ENCODE data around the gene PCDH9.

GRCh38 chr13:66391322-66391721, 838.8 kb downstream of the PCDH9 start:
- no peak for TF ChIP-seq POLR2A (IDR thresholded peaks at IDR 0.05)
- TF ChIP-seq, protein P1, sequence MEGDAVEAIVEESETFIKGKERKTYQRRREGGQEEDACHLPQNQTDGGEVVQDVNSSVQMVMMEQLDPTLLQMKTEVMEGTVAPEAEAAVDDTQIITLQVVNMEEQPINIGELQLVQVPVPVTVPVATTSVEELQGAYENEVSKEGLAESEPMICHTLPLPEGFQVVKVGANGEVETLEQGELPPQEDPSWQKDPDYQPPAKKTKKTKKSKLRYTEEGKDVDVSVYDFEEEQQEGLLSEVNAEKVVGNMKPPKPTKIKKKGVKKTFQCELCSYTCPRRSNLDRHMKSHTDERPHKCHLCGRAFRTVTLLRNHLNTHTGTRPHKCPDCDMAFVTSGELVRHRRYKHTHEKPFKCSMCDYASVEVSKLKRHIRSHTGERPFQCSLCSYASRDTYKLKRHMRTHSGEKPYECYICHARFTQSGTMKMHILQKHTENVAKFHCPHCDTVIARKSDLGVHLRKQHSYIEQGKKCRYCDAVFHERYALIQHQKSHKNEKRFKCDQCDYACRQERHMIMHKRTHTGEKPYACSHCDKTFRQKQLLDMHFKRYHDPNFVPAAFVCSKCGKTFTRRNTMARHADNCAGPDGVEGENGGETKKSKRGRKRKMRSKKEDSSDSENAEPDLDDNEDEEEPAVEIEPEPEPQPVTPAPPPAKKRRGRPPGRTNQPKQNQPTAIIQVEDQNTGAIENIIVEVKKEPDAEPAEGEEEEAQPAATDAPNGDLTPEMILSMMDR (IDR thresholded peaks at IDR 0.05) = no peak

Data from Peyer's patch (tissue), 4 donors.